GM15510 (cell line): Measurements from ENCODE around the gene NDUFB4.

ENCODE experiments used
- POLR2A ChIP-seq: IDR thresholded peaks from 3 replicates; pipeline ENCODE4 v1.6.1; 2011; ENCODE audit warnings: borderline replicate concordance; ENCODE audit not compliant: insufficient read length; ENCODE audit errors: extremely low read depth

The NDUFB4 gene

DNA sequence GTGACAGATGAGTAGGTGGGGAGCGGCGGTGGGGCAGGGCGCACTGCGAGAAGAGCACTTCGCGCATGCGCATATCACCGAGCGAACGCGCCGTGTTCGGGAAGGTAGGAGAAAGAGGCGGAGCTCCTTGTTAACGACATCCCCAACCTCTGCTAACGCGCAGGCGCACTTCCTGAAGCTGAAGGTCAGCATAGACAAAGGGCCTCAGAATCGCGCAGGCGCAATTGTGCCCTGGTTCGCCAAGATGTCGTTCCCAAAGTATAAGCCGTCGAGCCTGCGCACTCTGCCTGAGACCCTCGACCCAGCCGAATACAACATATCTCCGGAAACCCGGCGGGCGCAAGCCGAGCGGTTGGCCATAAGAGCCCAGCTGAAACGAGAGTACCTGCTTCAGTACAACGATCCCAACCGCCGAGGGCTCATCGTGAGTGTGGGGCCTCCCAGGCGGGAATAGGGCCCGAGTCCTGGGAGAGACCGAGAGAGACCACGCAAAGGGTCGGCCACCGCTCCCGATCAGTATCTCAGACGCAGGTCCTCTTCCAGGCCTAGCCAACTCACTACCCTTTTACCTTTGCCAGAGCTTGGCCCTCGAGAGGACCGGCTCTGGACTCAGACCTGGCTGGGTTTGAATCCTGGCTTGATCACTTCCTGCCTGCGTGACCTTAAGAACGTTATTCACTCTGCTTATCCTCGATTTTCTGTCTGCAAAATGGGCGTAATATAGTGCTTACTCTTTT, at the start of gene NDUFB4:
NDUFB4 (plus strand) TSS at position 221 of the 737 bp plus-strand sequence; CDS start at position 245, 24 bp downstream.
- peak; percentile 70 for TF ChIP-seq POLR2A

DNA sequence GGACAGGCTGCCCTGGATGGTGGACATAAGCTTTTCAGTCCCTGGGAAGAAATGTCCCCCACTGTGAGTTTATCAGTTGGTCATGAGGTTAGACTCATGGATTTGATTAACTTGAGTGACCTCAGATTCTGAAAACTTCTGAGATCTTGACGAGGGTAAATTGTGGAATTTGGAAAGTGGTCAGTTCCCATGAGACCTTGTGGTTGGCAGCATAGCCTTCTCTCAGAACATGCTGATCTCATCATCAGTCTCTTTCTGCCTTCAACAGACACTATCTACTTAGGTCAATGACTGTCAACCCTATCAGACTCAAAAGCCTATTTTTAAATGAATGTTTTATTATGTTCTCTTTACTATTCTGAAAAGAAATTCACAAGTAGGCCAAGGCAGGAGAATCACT, 45.6 kb upstream of the NDUFB4 start:
- TF ChIP-seq POLR2A: no peak

DNA sequence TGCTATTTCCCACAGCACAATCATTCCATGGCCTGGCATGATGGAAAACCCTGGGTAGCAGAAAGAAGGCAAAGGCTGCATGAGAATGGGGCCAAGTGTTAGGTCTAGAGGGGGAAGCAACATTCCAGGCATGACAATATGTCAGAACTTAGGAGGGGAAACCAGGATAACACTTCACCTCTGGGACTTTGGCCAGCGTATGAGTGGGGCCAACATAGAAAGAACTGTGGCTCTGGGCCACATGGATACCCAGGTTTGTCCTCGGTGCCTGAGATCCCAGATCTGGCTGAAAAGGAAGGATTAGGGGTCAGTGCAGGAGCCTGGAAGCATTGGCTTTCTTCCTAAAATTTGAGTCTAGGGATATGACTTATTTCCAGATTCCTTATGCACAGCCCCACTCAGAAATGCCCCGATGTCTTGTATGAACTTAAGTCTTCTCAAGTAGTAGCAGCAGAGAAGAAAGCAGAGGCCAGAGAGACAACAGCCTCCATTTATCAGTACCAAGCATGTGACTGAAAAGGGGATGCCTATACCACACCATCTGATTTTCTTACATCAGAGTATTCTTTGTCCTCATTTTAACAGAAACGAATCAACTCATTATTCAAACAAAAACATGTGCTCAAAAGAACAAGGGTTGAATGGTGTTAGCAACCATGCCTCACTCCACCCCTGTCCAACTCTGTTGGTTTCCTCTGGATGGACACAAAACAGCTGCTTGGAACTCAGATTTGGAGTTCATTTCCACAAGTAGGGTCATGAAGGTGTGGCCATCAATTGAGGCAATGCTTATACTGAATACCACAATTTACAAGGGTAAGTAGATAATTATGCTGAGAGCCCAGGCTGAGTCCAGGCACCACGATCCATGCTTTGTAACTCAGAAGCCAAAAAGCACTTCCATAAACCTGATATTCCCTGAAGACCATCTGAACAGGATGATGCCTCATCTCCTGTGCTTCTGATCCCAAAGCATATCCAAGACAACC, 43.7 kb upstream of the NDUFB4 start:
- no peak for TF ChIP-seq POLR2A

DNA sequence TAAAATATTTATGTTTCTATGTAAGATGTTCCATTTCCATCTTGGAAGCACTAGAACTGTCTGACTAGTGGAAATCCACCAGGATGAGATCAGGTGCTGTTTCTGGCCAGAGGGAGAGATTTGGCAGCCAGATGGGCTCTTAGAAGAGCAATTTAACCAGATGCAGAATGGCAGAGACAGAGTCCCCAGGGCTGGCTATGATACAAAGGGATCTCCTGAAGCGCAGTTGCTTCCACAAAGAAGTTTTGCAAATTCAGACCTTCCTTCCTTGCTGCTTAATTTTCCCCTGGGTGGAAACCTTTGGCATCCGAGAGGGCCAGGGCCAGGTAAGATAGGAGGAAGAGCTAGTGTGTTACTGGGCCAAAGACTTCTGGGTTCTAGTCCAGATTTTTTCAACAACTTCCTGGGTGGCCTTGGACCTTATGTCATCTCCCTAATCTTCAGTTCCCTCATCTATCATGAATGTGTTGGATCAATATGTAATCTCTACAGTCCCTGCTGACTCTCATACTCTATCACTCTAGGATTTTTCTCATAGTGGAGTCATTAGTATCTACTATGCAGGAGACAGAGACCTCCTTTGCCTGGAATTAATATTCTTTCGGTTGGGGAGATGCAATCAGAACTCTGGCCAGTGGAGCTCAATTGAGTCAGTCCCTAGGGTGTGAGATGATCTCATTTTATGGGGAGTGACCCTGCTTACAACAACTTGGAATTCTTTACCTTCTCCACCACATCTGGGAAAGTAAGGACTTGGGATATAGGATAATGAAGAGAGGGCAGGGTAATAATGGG, 41.1 kb upstream of the NDUFB4 start:
- no peak for TF ChIP-seq POLR2A

DNA sequence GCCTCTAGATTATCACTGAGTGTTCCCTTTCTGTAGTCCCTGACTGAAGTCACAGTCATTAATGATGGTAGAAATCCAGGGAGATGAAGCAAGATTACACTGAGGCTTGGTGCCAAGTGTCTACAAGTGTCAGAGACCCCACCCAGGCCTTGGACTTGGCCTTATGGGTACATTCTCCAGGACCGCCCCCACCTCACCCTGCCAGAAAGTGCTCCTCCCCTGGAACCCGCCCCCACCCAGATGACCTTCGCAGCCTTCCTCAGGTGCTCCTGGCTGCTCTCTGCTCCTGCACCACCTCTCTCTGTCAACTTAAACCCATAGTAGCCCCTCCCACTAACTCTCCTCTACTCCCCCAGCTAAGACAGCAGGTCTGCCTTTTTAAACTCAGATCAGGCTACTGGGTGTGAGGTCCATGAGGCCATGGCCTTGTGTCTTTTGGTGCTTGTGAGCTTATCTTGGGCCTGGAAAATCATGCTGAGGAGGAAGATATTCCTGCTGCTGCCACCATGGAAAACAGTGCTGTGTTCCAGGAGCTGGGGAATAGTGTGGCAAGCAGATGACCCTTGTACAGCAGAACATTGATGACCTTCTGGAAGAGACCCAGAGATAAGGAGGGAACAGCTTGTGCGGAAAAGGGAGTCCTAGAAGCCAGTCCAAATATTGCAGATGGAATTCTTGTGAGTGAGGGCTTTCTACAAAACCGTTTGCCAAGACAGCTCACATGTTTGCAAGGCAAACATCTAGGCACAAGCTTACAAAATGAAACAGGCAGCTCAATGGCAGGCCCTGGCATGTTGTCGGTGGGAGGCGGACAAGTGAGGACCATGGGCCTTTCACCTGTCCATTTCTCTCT, 40.3 kb upstream of the NDUFB4 start:
- TF ChIP-seq POLR2A: no peak

DNA sequence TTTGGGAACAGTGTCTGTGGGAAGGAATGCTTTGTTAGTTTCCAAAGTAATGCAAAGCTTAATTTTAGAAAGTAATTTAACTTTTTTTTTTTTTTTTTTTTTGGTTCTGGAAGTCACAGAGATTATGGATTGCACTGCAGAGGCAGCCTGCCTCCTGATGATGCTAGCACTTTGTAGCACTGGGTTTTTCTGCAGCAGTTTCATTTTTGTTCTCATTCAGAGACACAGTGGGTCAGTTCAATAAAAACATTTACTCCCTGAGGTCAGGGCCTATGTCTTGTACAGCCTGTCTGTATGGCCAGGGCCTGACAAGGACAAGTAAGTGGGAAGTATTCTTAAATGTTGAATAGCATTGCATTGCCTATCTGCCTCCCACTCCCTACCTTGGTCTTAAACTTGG, 39.0 kb upstream of the NDUFB4 start:
- TF ChIP-seq POLR2A: no peak

DNA sequence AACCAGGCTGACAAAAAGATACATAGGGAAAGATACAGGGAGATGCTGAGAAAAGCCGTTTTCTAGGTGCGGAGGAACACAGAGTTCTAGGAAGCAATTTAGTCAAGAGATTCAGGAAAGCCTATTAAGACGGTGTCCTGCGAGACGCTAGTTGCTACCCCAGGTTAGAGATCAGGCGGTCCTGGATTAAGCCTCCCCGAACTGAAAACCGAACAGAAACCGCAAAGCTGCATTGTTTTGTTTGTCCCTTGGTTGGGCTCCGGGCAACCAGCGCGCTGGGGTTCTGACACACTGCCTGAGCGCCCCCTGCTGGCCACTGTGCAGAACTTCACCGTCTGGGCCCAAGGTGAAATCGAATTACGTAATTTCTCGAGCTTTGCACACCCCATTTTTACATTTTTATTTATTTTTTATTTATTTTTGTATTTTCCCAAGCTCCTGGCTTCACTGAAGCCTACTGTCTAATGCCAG, 37.3 kb upstream of the NDUFB4 start:
- no peak for TF ChIP-seq POLR2A

DNA sequence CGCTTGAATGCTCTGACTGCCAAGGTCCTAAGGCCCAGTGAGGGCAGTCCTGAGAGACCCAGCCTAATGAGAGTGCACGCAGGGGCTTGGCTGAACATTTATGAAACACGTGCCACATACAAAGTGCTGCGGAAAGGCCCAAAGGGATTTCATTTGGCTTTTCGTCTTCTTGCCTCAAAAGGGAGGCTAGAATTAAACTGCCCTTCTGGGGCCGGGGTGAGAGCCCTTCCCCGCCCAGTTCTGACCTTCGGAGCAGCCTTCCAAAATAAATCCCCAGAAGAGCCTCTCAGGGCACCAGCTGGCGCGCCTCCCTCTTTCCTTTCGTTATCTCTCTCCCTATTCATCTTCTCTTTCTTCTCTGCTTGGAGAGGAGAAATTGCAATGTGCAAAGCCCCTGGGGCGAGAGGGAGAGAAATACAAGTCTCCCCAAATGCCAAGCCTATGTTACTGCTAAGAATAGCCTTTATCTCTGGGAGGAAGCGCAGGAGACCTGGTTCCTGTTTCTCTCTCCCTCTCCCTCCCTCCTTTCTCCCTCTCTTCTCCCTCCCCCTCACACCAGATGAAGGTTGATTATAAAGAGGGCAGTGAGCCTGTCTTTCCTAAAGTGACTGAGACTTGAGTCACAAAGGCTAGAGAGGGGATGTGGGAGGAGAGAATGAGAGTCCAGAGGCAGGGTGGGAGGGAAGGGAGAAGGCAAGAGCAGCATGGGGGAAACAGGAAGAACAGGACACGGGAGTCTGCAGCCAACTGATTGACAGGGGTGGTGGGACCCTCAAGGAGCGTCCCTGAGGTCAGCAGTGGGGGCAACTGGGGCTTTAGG, 36.7 kb upstream of the NDUFB4 start:
- TF ChIP-seq POLR2A: no peak

DNA sequence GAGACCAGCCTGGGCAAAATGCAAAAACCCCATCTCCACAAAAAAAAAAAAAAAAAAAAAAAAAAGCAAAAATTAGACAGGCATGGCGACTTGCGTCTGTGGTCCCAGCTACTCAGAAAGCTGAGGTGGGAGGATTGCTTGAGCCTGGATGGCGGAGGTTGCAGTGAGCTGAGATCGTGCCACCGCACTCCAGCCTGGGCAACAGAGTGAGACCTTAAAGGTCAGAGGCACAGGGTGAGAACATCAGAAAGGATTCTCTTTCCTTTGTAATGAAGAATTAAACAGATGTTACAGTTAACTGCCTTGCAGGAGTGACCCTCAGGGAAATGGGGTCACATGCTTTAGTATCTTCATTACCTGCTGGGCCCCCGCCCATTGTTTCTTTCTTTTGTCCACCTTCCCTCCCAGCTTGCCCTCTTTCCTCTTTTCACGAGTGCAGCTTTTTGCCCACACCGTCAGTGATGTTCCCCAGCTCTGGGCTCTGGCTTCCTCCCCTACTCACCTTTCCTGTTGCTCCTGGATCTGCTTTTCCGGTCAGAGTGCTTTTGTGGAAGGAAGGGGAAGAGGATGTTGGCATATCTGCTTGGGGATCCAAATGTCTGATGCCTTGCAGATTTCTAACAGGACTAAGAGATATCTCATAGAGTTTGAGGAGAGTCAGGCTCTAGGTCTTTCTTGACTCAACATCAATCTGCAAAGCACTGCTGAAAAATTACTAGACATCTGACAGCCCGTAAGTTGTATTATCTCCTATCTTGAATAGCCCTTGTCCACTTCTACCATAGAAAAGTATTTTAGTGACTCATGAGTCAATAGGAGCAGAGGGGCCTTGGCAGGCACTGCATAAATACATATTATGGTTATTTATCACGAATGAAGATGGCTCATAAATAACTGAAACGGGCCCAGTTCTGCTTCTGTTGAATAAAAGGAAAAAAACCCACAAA, 35.6 kb upstream of the NDUFB4 start:
- TF ChIP-seq POLR2A: no peak

DNA sequence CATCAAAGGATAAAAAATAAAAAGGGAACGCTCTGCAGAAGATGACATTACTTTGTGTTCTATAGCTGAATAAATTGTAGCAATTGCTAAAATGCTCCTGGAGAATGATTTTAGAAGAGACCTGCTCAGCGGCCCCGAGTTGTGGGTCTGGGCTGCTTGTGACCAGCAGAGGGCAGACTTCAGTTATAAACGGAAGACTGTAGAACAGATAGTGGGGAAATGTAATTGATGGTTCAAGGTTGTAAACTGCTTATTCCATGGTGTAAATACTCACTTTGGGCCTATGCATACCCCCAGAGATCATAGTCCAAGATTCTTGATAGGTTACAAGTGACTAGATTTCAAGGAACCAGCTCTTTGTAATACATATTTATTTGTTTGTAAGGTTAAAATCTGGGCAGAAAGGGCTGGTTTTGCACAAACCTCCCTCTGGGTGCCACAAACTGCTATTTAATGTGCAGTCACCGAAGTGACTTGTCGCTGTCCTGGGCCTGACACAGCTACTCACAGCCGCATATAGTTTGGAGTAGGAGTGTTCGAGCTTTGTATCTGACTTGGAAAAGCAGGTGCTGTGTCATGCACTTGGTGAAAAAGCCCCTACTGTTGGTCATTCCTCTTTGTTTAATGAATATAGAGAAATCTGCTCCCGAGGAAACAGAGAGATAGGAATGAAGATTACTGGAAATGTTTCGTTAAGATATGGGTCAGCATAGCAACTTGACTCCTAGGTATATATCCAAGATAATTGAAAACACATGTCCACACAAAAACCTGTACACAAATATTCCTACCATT, 34.7 kb upstream of the NDUFB4 start:
- no peak for TF ChIP-seq POLR2A

DNA sequence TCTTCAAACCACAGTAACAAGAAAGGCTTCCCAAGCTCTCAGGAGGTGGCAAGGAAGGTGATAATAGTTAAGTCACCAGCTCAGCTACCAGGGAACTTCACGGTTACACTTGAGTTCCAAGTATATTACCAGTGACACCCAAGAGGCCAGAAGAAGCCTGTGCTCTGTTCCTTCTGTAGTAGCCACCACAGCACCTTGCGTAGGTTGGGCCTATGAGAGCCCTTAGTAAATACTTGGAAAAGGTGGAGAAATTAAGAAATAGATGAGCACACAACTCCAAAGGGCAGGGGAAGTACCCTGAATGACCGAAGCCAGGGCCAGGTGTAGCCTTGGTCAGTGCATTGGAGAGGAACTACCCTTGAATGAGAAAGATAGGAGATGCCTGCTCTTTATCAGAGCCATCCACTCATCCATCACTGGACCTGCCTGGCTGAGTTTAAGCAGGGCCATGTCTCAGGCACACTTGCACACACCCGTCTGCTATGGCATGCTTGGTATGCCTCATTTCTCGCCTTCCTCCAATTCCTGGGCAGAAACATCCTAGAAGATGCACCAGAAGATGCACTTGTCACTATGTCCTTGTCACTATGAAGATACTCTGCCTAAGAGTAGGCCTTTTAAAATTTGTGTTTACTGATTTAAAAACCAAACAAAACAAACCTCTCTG, 32.6 kb upstream of the NDUFB4 start:
- no peak for TF ChIP-seq POLR2A
